ENCODE results near the gene DRC1. TPM values are rescaled to one million over a fixed set of nuclear protein-coding genes. Genes with fewer than 3 reads are reported as not detected.

DRC1 gene
- total RNA-seq, 4 donors from 2014 or later, result 0.45 TPM; not detected in 3

- Histone ChIP-seq H3K9me3 (no peaks in the 10 kb centered on the region), H3K4me1 (peaks cover 1 to 7% (median 4%) of the 10 kb centered on the region in 4 donors), H3K27me3 (peaks cover 0 to 4% (median 0%) of the 10 kb centered on the region in 4 donors), H3K36me3 (no peaks in the 10 kb centered on the region), H3K27ac (replicated peaks in 1 of 4) (no peak overlapping the region), H3K4me3 (no peak overlapping the region)
- 93% methylated on average over 11 of the region's 11 CpGs for WGBS
- intact Hi-C loops (cut with DNase I), result no loop called here
- no peak for DNase-seq (ENCODE audit: extremely low spot score)
- TF ChIP-seq EP300 (IDR thresholded peaks at IDR 0.05) (no peak), CTCF (IDR thresholded peaks at IDR 0.05) (no peak), POLR2A (IDR thresholded peaks at IDR 0.05; ENCODE audit: low read depth) (no peak), POLR2AphosphoS5 (IDR thresholded peaks at IDR 0.05) (no peak)
Measured at GRCh38 chr2:26483027-26483326, 81.3 kb downstream of the DRC1 start.

- TF ChIP-seq CTCF (IDR thresholded peaks at IDR 0.05) (no peak), EP300 (IDR thresholded peaks at IDR 0.05) (no peak), POLR2AphosphoS5 (IDR thresholded peaks at IDR 0.05) (no peak), POLR2A (IDR thresholded peaks at IDR 0.05; ENCODE audit: low read depth) (no peak)
- H3K36me3 ChIP-seq, result no peaks in the 10 kb centered on the region
- intact Hi-C loops (cut with DNase I), result no loop called here
- H3K27me3 ChIP-seq, result peaks cover 0 to 4% (median 0%) of the 10 kb centered on the region in 4 donors
- DNase-seq (ENCODE audit: extremely low spot score), result no peak
- 76% methylated on average over 11 of the region's 11 CpGs for WGBS
- no peak overlapping the region for H3K4me3 ChIP-seq
- no peak overlapping the region for H3K27ac ChIP-seq (replicated peaks in 1 of 4)
- peaks cover 0 to 7% (median under 1%) of the 10 kb centered on the region in 4 donors for H3K4me1 ChIP-seq
- H3K9me3 ChIP-seq, result no peaks in the 10 kb centered on the region
Measured at GRCh38 chr2:26483516-26483915, 81.8 kb downstream of the DRC1 start.

- no peaks in the 10 kb centered on the region for H3K9me3 ChIP-seq
- DNase-seq (ENCODE audit: extremely low spot score), result no peak
- H3K27me3 ChIP-seq, result peaks cover 0 to 4% (median 0%) of the 10 kb centered on the region in 4 donors
- H3K4me3 ChIP-seq, result no peak overlapping the region
- WGBS, result 77% methylated on average over 7 of the region's 13 CpGs
- intact Hi-C loops (cut with DNase I), result no loop called here
- H3K36me3 ChIP-seq, result no peaks in the 10 kb centered on the region
- H3K27ac ChIP-seq (replicated peaks in 1 of 4), result no peak overlapping the region
- peaks cover 0 to 7% (median 0%) of the 10 kb centered on the region in 4 donors for H3K4me1 ChIP-seq
- TF ChIP-seq POLR2A (IDR thresholded peaks at IDR 0.05; ENCODE audit: low read depth) (no peak), CTCF (IDR thresholded peaks at IDR 0.05) (no peak), EP300 (IDR thresholded peaks at IDR 0.05) (no peak), POLR2AphosphoS5 (IDR thresholded peaks at IDR 0.05) (no peak)
Measured at GRCh38 chr2:26483957-26484565, 82.3 kb downstream of the DRC1 start.

- H3K27ac ChIP-seq (replicated peaks in 1 of 4), result no peak overlapping the region
- H3K4me1 ChIP-seq, result peaks cover 0 to 7% (median 0%) of the 10 kb centered on the region in 4 donors
- H3K4me3 ChIP-seq, result no peak overlapping the region
- H3K27me3 ChIP-seq, result peaks cover 0 to 4% (median 0%) of the 10 kb centered on the region in 4 donors
- no peaks in the 10 kb centered on the region for H3K36me3 ChIP-seq
- no peaks in the 10 kb centered on the region for H3K9me3 ChIP-seq
- no peak for TF ChIP-seq EP300 (IDR thresholded peaks at IDR 0.05)
- TF ChIP-seq CTCF (IDR thresholded peaks at IDR 0.05), result no peak
- intact Hi-C loops (cut with DNase I), result no loop called here
- 94% methylated on average over 2 of the region's 4 CpGs for WGBS
- no peak for DNase-seq (ENCODE audit: extremely low spot score)
Measured at GRCh38 chr2:26484579-26484978, 82.9 kb downstream of the DRC1 start.

- TF ChIP-seq POLR2A (IDR thresholded peaks at IDR 0.05; ENCODE audit: low read depth) (no peak), CTCF (IDR thresholded peaks at IDR 0.05) (no peak), EP300 (IDR thresholded peaks at IDR 0.05) (no peak), POLR2AphosphoS5 (IDR thresholded peaks at IDR 0.05) (no peak)
- DNase-seq (ENCODE audit: extremely low spot score), result no peak
- Histone ChIP-seq H3K4me3 (no peak overlapping the region), H3K27ac (replicated peaks in 1 of 4) (no peak overlapping the region), H3K27me3 (peaks cover 0 to 4% (median 0%) of the 10 kb centered on the region in 4 donors), H3K4me1 (peaks cover 0 to 7% (median 0%) of the 10 kb centered on the region in 4 donors), H3K36me3 (no peaks in the 10 kb centered on the region), H3K9me3 (no peaks in the 10 kb centered on the region)
- intact Hi-C loops (cut with DNase I), result no loop called here
- WGBS, result 90% methylated on average over 2 of the region's 2 CpGs
Measured at GRCh38 chr2:26485099-26485498, 83.4 kb downstream of the DRC1 start.

All from esophagus muscularis mucosa (tissue), 4 donors.